K562 (cell line): Measurements from ENCODE around the gene SPARC. TPM values are rescaled to one million over a fixed set of nuclear protein-coding genes. Genes with fewer than 3 reads are reported as not detected.

ENCODE experiments used
- ATAC-seq: fragments of 200-7000 bp; cut with Tn5 transposase; 3 replicates; pipeline ENCODE4 v1.9.1; 2020; ENCODE audit warnings: moderate library complexity
- BruUV-seq: library from RNA; stranded (reverse); fragments of 400-500 nt; replicated peaks from 2 replicates; lab custom pipeline; 2021; lab: Mats Ljungman, UMichigan
- CTCF ChIA-PET: fragments of 300-600 bp; formaldehyde crosslinking; extraction: SDS; loops from one replicate; lab custom pipeline; 2021; ENCODE audit warnings: low intra/inter-chr PET ratio; lab: Yijun Ruan, JAX
- POLR2A ChIA-PET: fragments of 300-600, 350-650 bp; sonication (Branson Sonifier 250); formaldehyde crosslinking; extraction: SDS; loops from one replicate; lab custom pipeline; 2021; ENCODE audit warnings: antibody characterized with exemption, inconsistent platforms; lab: Yijun Ruan, JAX
- DNase-seq, 4 experiments: peaks; one replicate each; pipeline versions ENCODE4 v3.0.0 to v3.0.0-alpha.2; 2011 to 2018; ENCODE audit warnings: low spot score in 3 of 4, mixed read lengths in 3 of 4; ENCODE audit errors: extremely low read depth in 1 of 4
- FAIRE-seq: peaks from 2 replicates; lab custom pipeline; 2011; peaks lifted over from hg19 to GRCh38; lab: Jason Lieb, UNC
- H2AFZ ChIP-seq: 2 replicates; pipeline ENCODE4 v1.6.0; 2011; ENCODE audit warnings: low read depth, low read length, control low read depth, inconsistent platforms
- H3K27ac ChIP-seq: fragments of 200-600 bp; 3 replicates; pipeline ENCODE4 v1.8.0; 2011; ENCODE audit warnings: low read depth, mild to moderate bottlenecking, control low read depth, inconsistent platforms, low read length, moderate library complexity, mixed read lengths; ENCODE audit errors: extremely low read depth
- H3K27me3 ChIP-seq, 2 experiments: fragments of 300-600 bp in 1 of 2; 2 replicates in 1 of 2; 3 replicates in 1 of 2; pipeline versions ENCODE4 v1.6.0 to v1.8.0; 2011; ENCODE audit warnings: inconsistent platforms in 2 of 2, low read length in 2 of 2, mild to moderate bottlenecking in 1 of 2, mixed read lengths in 1 of 2, moderate library complexity in 1 of 2; ENCODE audit not compliant: control insufficient read depth in 2 of 2, insufficient read depth in 2 of 2
- H3K36me3 ChIP-seq: fragments of 300-600 bp; 3 replicates; pipeline ENCODE4 v1.8.0; 2011; ENCODE audit warnings: mild to moderate bottlenecking, low read length, inconsistent platforms; ENCODE audit not compliant: control insufficient read depth, insufficient read depth
- H3K4me1 ChIP-seq, 2 experiments: fragments of 200-600 bp in 1 of 2; replicated peaks in 1 of 2; 2 replicates in 1 of 2; 3 replicates in 1 of 2; pipeline versions ENCODE4 v1.5.1 to v1.8.0; 2011; ENCODE audit warnings: inconsistent platforms in 2 of 2, low read length in 2 of 2, mild to moderate bottlenecking in 1 of 2, mixed read lengths in 1 of 2, moderate library complexity in 1 of 2; ENCODE audit not compliant: control insufficient read depth in 2 of 2, insufficient read depth in 2 of 2
- H3K4me2 ChIP-seq: 2 replicates; pipeline ENCODE4 v1.6.1; 2011; ENCODE audit warnings: low read length, control low read depth, inconsistent platforms, mixed read lengths; ENCODE audit not compliant: insufficient read depth
- H3K4me3 ChIP-seq: fragments of 200-600 bp; sonication (generic), shearing (Covaris generic); 2 replicates; pipeline ENCODE4 v1.5.1; 2016; ENCODE audit warnings: control low read depth, inconsistent platforms
- H3K79me2 ChIP-seq: fragments of 200-600 bp; 3 replicates; pipeline ENCODE4 v1.8.0; 2011; ENCODE audit warnings: low read length, inconsistent platforms; ENCODE audit not compliant: control insufficient read depth, insufficient read depth
- H3K9ac ChIP-seq, 2 experiments: 2 replicates each; pipeline versions ENCODE4 v1.6.0 to v1.6.1; 2011; ENCODE audit warnings: low read depth in 2 of 2, low read length in 2 of 2, control low read depth in 1 of 2, inconsistent platforms in 1 of 2, mild to moderate bottlenecking in 1 of 2, mixed read lengths in 1 of 2; ENCODE audit not compliant: insufficient read depth in 1 of 2
- H3K9me1 ChIP-seq: one replicate; pipeline ENCODE4 v1.6.0; 2011; ENCODE audit warnings: inconsistent platforms, mild to moderate bottlenecking, low read length, moderate library complexity; ENCODE audit not compliant: control insufficient read depth, insufficient read depth
- H3K9me3 ChIP-seq: replicated peaks from 2 replicates; pipeline ENCODE4 v1.5.1; 2011; ENCODE audit warnings: low read depth, low read length, inconsistent platforms; ENCODE audit not compliant: control insufficient read depth, insufficient read depth
- H4K20me1 ChIP-seq: replicated peaks from 2 replicates; pipeline ENCODE4 v1.6.1; 2011; ENCODE audit warnings: low read length, inconsistent platforms, mixed read lengths; ENCODE audit not compliant: control insufficient read depth, insufficient read depth
- RNF2 ChIP-seq: sonication (generic); IDR thresholded peaks from 2 replicates; pipeline ENCODE4 v1.6.1; 2016
- WGBS: fragments of 100-300 bp; shearing (Covaris generic); methylation state at CpG from one replicate; pipeline ENCODE4 v1.1.6; 2016; ENCODE audit warnings: low coverage, mixed read lengths; ENCODE audit not compliant: insufficient coverage; ENCODE audit errors: missing lambda C conversion rate; 5-methylcytosine and 5-hydroxymethylcytosine counted together
- in situ Hi-C: fragments of 300-500 bp; cut with MboI; formaldehyde crosslinking; loops from 4 replicates; pipeline ENCODE4 v1.15.0; 2018; ENCODE audit warnings: inconsistent platforms, mixed read lengths
- intact Hi-C: fragments of 100-400 bp; cut with micrococcal nuclease; formaldehyde crosslinking; loops from 2 replicates; pipeline ENCODE4 v1.14.2; 2022
- polyA plus RNA-seq, 8 experiments: library from polyadenylated mRNA; depleted of rRNA in 4 of 8; stranded (reverse) in 5 of 8; unstranded in 3 of 8; fragments of >200 nt; fragmentation: Nextera tagmentation in 2 of 8; fragmentation: Illumina TruSeq in 1 of 8; extraction: Ambion mirVana in 2 of 8; extraction: Trizol in 1 of 8; gene quantifications; 2 replicates each; pipeline versions ENCODE4 v1.2.1 to v1.2.3, GENCODE V29; 2011 to 2014; ENCODE audit warnings: inconsistent platforms in 1 of 8, missing spikeins in 1 of 8
- total RNA-seq, 7 experiments: library from RNA; depleted of rRNA in 6 of 7; stranded (reverse); fragments of >200 nt in 6 of 7; fragmentation: Illumina TruSeq in 2 of 7; extraction: Trizol in 2 of 7; gene quantifications; 2 replicates each; pipeline versions ENCODE4 v1.2.1 to v1.2.3, GENCODE V29; 2011 to 2021; ENCODE audit warnings: low replicate concordance in 1 of 7
- TF ChIP-seq, protein P1 (sequence below): fragments of 450-650 bp; IDR thresholded peaks from 2 replicates; pipeline ENCODE4 v1.6.1; 2016

Gene SPARC
- total and polyA plus RNA-seq, 9 of the 15 experiments (the other 6 are each of a cell fraction or from before 2014, with no cell fraction given) = 6.1 to 35.6 (median 12.2) TPM

DNA sequence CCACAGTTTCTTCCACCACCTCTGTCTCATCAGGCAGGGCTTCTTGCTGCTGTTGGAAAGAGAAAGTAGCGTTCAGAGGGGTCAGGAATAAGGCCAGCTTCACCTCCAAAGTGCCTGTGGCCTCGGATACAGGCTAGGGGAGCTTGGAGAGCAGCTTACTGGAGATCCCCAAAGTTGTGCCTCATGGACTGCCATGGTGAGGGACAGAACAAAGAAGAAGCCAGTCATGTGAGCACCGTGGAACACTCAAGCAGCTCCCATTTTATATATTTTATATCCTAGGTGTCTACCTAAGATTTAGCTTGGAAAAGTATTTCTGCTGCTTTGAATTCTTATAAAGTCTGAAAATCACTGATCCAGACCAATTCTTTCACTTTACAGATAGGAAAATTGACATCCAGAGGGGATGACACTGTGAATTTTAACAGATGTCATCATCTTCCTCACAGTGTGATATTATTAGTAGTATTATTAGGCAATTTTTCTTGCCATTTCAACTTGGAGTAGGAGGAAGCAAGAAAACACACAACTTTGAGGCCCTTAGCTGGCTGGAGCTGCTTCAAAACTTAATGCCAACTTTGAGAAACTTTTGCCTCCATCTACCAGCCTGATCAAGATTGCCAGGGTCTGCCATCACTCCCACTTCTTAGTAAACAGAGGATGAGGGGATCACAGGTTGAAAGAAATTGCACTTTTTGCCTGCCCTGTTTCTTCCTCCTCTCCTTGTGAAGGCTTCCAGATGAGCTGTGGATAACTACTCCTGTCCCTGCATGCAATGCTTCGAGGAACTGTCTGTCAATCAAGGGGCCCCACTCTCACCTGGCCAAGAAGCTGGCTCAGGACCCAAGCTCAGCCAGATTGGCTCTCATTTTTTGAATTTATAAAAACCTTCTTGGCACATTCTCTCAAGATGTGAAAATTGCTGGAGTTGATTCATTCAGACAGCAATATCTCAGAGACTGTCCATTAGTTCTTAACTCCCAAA is 11.8 kb downstream of the SPARC start:
- in situ Hi-C loops = no loop called here
- no peaks in the 10 kb centered on the region for H3K79me2 ChIP-seq
- peaks cover 3% of the 10 kb centered on the region; the same call in 1 of the 2 replicates for H4K20me1 ChIP-seq
- DNase-seq (no peak), FAIRE-seq (no peak)
- H3K4me2 ChIP-seq = no peak overlapping the region
- intact Hi-C loops = no loop called here
- no peak overlapping the region for H3K27ac ChIP-seq
- 6% methylated on average over 4 of the region's 4 CpGs for WGBS
- CTCF ChIA-PET = no interaction called here
- no peak overlapping the region for H3K4me3 ChIP-seq
- no peak overlapping the region for H2AFZ ChIP-seq
- no peaks in the 10 kb centered on the region for H3K9me3 ChIP-seq
- no peaks in the 10 kb centered on the region for H3K9me1 ChIP-seq
- TF ChIP-seq, protein P1, sequence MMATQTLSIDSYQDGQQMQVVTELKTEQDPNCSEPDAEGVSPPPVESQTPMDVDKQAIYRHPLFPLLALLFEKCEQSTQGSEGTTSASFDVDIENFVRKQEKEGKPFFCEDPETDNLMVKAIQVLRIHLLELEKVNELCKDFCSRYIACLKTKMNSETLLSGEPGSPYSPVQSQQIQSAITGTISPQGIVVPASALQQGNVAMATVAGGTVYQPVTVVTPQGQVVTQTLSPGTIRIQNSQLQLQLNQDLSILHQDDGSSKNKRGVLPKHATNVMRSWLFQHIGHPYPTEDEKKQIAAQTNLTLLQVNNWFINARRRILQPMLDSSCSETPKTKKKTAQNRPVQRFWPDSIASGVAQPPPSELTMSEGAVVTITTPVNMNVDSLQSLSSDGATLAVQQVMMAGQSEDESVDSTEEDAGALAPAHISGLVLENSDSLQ = peak; percentile 58
- no peak for TF ChIP-seq RNF2
- TF ChIP-seq, all 486 proteins: peak for 1
- POLR2A ChIA-PET = interaction anchor here (0.5 to 1.6 kb wide), 6 partner anchors 9 to 603 kb away, joined by 3 to 8 read pairs (median 4); partner anchors contain the start of gene SPARC
- H3K27me3 ChIP-seq = peaks cover 33 to 37% of the 10 kb centered on the region in 2 experiments
- ATAC-seq = no peak
- no peak overlapping the region for H3K9ac ChIP-seq
- no peaks in the 10 kb centered on the region; a peak in 1 of 5 replicates for H3K4me1 ChIP-seq
- H3K36me3 ChIP-seq = no peaks in the 10 kb centered on the region
- BruUV-seq = no TSS peak
